HG03520 (cell line): ENCODE results near the gene ECE2.
"Not testable (repeated sequence)": the region's sequence is repeated elsewhere in the genome, so short reads cannot be mapped to it uniquely, and the experiment has no call there.

Experiments used
- ATAC-seq: cut with Tn5 transposase; IDR thresholded peaks from one replicate; pipeline ENCODE4 v1.9.1; 2021; ENCODE audit warnings: mild to moderate bottlenecking, moderate library complexity; ENCODE audit not compliant: unreplicated experiment

ECE2 gene

GRCh38 chr3:184335661-184336546 is 60.1 kb downstream of the ECE2 start:
- ATAC-seq, result no peak

GRCh38 chr3:184336547-184337398 is 61.0 kb downstream of the ECE2 start:
- ATAC-seq, result no peak

DNA sequence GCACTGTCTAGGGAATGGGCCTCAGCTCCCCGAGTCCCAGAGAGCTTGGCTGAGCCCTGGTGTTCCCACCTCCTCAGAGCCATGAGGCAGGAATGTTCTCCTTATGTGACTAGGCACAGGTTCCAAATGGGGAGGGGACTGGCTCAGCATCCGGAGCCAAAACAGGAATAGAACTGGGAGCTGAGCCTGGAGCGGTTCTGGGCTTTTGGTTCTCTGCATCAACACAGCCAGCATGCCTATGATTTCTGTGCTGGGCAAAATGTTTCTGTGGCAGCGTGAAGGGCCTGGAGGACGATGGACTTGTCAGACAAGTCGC is 61.5 kb downstream of the ECE2 start, which contains the start of gene FAM131A:
FAM131A (plus strand) TSS at position 202 of the 316 bp plus-strand sequence; CDS start at position 233, 31 bp downstream.
- no peak for ATAC-seq

- no peak for ATAC-seq
These were observed 62.2 kb downstream of the ECE2 start for GRCh38 chr3:184337981-184338380.

- ATAC-seq, result no peak
These were observed 62.7 kb downstream of the ECE2 start for GRCh38 chr3:184338511-184338945.

DNA sequence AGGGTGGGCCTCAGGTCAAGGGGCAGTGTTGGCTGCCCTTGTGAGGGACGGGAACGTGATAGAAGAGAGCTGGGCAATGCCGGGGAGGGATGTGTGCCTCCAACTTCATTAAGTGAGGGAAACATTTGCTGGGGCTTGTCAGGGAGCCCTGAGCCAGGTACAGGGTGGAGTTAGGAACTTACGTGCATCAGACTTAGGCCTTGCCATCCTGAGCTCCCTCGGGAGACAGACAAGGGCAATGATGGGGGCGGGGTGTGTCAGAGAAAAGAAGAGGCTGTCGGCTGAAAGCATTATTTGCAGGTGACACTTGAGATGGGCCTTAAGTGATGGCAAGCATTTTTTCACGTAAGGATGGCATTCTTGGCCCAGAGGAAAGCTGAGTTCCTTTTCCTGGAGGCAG is 63.2 kb downstream of the ECE2 start:
- ATAC-seq, result no peak

DNA sequence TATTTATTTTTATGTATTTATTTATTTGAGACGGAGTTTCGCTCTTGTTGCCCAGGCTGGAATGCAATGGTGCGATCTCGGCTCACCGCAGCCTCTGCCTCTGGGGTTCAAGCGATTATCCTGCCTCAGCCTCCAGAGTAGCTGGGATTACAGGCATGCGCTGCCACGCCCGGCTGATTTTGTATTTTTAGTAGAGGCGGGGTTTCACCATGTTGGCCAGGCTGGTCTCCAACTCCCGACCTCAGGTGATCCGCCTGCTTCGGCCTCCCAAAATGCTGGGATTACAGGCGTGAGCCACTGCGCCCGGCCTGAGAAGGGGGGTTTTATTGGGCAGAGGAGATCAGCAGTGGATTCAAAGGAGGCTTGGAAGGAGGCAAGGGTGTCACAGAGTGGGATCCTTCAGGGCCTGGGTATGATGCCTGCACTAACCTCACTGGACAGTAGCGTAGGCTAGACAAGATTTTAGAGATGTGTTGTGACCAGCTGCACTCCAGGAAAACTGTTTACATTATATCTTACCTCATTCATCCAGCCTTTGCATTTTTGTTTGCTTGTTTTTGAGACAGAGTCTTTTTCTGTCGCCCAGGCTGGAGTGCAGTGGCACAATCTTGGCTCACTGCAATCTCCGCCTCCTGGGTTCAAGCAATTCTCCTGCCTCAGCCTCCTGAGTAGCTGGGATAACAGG is 63.8 kb downstream of the ECE2 start:
- not testable (repeated sequence) for ATAC-seq

GRCh38 chr3:184341925-184342324 is 66.1 kb downstream of the ECE2 start:
- ATAC-seq, result no peak
